Measurements from ENCODE around the gene ADCY5. TPM values are rescaled to one million over a fixed set of nuclear protein-coding genes. Genes with fewer than 3 reads are reported as not detected.

The ADCY5 gene
- total RNA-seq, 1 experiment from 2014 or later = 0.24 TPM

DNA sequence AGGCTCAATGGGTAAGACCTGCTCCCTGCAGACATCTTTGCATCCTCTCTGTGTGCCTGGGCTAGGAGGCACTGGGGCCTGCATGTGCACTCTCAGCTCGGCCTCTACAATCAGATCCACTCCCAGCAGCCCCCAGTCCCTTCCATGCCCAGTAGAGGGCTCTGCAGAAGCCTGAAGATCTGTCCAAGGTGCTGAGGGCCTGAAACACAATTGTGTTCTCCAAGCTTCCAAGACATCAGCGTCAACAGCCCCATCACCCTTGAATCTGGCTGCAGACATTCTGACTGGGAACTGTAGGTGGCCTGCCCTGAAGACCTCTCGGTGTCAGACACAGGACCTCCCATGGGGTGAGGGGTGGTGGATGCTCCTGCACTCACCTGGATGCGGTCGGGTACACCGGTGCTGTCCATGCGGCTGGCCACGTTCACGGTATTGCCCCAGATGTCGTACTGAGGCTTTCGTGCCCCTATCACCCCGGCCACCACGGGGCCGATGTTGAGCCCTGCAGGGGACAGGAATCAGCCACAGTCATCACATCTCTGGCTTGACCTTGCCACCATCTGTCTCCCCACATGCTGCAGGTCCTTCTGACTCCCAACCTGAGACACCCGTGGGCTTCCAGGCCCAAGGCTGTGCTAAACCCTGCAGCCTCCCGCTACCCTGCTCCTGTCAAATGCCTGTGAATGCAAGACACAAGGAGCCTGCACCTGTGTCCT, 162.4 kb downstream of the ADCY5 start:
- no TSS peak for BruUV-seq (replicated peaks)
- H3K27me3 ChIP-seq (ENCODE audit: insufficient read depth, low read depth) = no peaks in the 10 kb centered on the region
- H3F3A ChIP-seq (ENCODE audit: insufficient read depth, low read depth) = no peaks in the 10 kb centered on the region
- H3K27ac ChIP-seq = no peak overlapping the region
- no peaks in the 10 kb centered on the region; the same call in none of the 2 replicates for H4K20me1 ChIP-seq (ENCODE audit: insufficient read depth)
- POLR2A ChIA-PET (ENCODE audit: unreplicated experiment) = interaction anchor here (0.6 kb wide), 1 partner anchor 893 kb away, joined by 3 read pairs; no protein-coding TSS in a partner anchor
- H3K79me2 ChIP-seq (ENCODE audit: low read depth) = no peaks in the 10 kb centered on the region
- 0 out of 2 replicates have a peak, but pooled peaks cover 3% of the 10 kb centered on the region for H3K36me3 ChIP-seq (ENCODE audit: low read depth)
- peaks cover 8% of the 10 kb centered on the region; the same call in 1 of the 2 replicates for H3K4me1 ChIP-seq (replicated peaks; ENCODE audit: insufficient read depth)
- no peak overlapping the region for H2AFZ ChIP-seq
- H3K4me2 ChIP-seq = 0 out of 2 replicates have a peak overlapping the region, but pooled peaks have one; percentile 28
- no peak overlapping the region for H3K4me3 ChIP-seq
- CTCF ChIA-PET = interaction anchor here (0.7 kb wide), 1 partner anchor 490 kb away, joined by 17 read pairs; no protein-coding TSS in a partner anchor
- intact Hi-C loops (cut with micrococcal nuclease; ENCODE audit: unreplicated experiment) = no loop called here
- H3K9me3 ChIP-seq (ENCODE audit: insufficient read depth, low read depth) = no peaks in the 10 kb centered on the region
- no peak for TF ChIP-seq EZH2 (IDR thresholded peaks at IDR 0.05; ENCODE audit: low read depth)
- peak; percentile 77 for TF ChIP-seq CTCF (conservative IDR thresholded peaks at IDR 0.05)
- H3K9me2 ChIP-seq (ENCODE audit: insufficient read depth) = no peaks in the 10 kb centered on the region
- peak; percentile 55 to 68 for DNase-seq

DNA sequence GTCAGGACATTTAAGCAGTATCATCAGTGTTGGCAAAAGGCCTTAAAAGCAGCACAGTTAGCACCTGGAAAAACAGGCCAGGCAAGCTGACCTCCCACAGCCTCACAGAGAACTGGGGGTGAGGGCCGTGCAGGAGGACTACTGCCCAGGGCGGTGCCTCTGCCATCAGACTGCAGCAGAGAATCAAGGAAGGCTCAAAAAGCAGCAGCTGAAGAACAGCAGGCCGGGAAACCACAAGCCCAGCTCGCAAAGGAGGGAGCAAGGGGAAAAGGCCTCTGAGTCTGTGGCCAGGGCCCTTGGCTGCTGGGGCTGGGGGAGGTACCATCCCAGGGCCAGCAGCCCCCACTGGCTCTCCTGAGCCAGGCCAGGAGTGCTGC, 163.0 kb downstream of the ADCY5 start:
- BruUV-seq (replicated peaks) = no TSS peak
- H3K9me3 ChIP-seq (ENCODE audit: insufficient read depth, low read depth) = no peaks in the 10 kb centered on the region
- CTCF ChIA-PET = interaction anchor here (0.7 kb wide), 2 partner anchors 84 to 490 kb away, joined by 4 to 17 read pairs; partner anchors contain the start of gene SEC22A
- no peak overlapping the region for H2AFZ ChIP-seq
- POLR2A ChIA-PET (ENCODE audit: unreplicated experiment) = interaction anchor here (0.6 kb wide), 1 partner anchor 893 kb away, joined by 3 read pairs; no protein-coding TSS in a partner anchor
- H3K4me3 ChIP-seq = no peak overlapping the region
- H4K20me1 ChIP-seq (ENCODE audit: insufficient read depth) = no peaks in the 10 kb centered on the region; the same call in none of the 2 replicates
- H3K36me3 ChIP-seq (ENCODE audit: low read depth) = 0 out of 2 replicates have a peak, but pooled peaks cover 3% of the 10 kb centered on the region
- TF ChIP-seq EZH2 (IDR thresholded peaks at IDR 0.05; ENCODE audit: low read depth) (no peak), CTCF (conservative IDR thresholded peaks at IDR 0.05) (no peak)
- H3F3A ChIP-seq (ENCODE audit: insufficient read depth, low read depth) = no peaks in the 10 kb centered on the region
- peak in 1 of 2 experiments; percentile 32 for DNase-seq
- H3K27ac ChIP-seq = no peak overlapping the region
- peaks cover 8% of the 10 kb centered on the region; the same call in 1 of the 2 replicates for H3K4me1 ChIP-seq (replicated peaks; ENCODE audit: insufficient read depth)
- peak overlapping the region; percentile 28; the same call in 1 of the 2 replicates for H3K4me2 ChIP-seq
- H3K27me3 ChIP-seq (ENCODE audit: insufficient read depth, low read depth) = no peaks in the 10 kb centered on the region
- no peaks in the 10 kb centered on the region for H3K9me2 ChIP-seq (ENCODE audit: insufficient read depth)
- no peaks in the 10 kb centered on the region for H3K79me2 ChIP-seq (ENCODE audit: low read depth)
- intact Hi-C loops (cut with micrococcal nuclease; ENCODE audit: unreplicated experiment) = no loop called here

GRCh38 chr3:123285479-123285878, 163.4 kb downstream of the ADCY5 start:
- no peaks in the 10 kb centered on the region; the same call in none of the 2 replicates for H4K20me1 ChIP-seq (ENCODE audit: insufficient read depth)
- H3K4me2 ChIP-seq = peak overlapping the region; percentile 28; the same call in 1 of the 2 replicates
- no peaks in the 10 kb centered on the region for H3K9me2 ChIP-seq (ENCODE audit: insufficient read depth)
- H3K4me3 ChIP-seq = no peak overlapping the region
- intact Hi-C loops (cut with micrococcal nuclease; ENCODE audit: unreplicated experiment) = no loop called here
- peaks cover 8% of the 10 kb centered on the region; the same call in 1 of the 2 replicates for H3K4me1 ChIP-seq (replicated peaks; ENCODE audit: insufficient read depth)
- H3K9me3 ChIP-seq (ENCODE audit: insufficient read depth, low read depth) = no peaks in the 10 kb centered on the region
- TF ChIP-seq EZH2 (IDR thresholded peaks at IDR 0.05; ENCODE audit: low read depth) (no peak), CTCF (conservative IDR thresholded peaks at IDR 0.05) (no peak)
- ChIA-PET POLR2A (ENCODE audit: unreplicated experiment) (interaction anchor here (0.6 kb wide), 1 partner anchor 12 kb away, joined by 4 read pairs; no protein-coding TSS in a partner anchor), CTCF (interaction anchor here (0.7 kb wide), 2 partner anchors 84 to 491 kb away, joined by 4 to 17 read pairs; partner anchors contain the start of gene SEC22A)
- H2AFZ ChIP-seq = no peak overlapping the region
- H3K36me3 ChIP-seq (ENCODE audit: low read depth) = 0 out of 2 replicates have a peak, but pooled peaks cover 3% of the 10 kb centered on the region
- no peaks in the 10 kb centered on the region for H3K79me2 ChIP-seq (ENCODE audit: low read depth)
- H3K27ac ChIP-seq = no peak overlapping the region
- no peak for DNase-seq
- no peaks in the 10 kb centered on the region for H3K27me3 ChIP-seq (ENCODE audit: insufficient read depth, low read depth)
- H3F3A ChIP-seq (ENCODE audit: insufficient read depth, low read depth) = no peaks in the 10 kb centered on the region
- no TSS peak for BruUV-seq (replicated peaks)
